Right cardiac atrium (tissue), 5 donors: ENCODE results near the gene ATAD3C. TPM values are rescaled to one million over a fixed set of nuclear protein-coding genes. Genes with fewer than 3 reads are reported as not detected.
A peak's percentile ranks its signal among the peaks of the same experiment; 100 is the strongest.

Experiments used
- ATAC-seq, 2 donors: fragments of 200-7000 bp; cut with Tn5 transposase; one replicate each; pipeline versions ENCODE4 v1.8.0 to v1.9.1; 2020; ENCODE audit warnings: moderate library complexity in 2 of 2, mild to moderate bottlenecking in 1 of 2
- DNase-seq, 3 donors: peaks; one replicate each; pipeline ENCODE4 v3.0.0-alpha.2; 2020
- H3K27ac ChIP-seq: one replicate; pipeline ENCODE4 v1.5.1; 2013; ENCODE audit warnings: mild to moderate bottlenecking, low read length, control low read depth, moderate library complexity
- H3K27me3 ChIP-seq: one replicate; pipeline ENCODE4 v1.6.1; 2013; ENCODE audit not compliant: control insufficient read depth, insufficient read depth
- H3K4me1 ChIP-seq: one replicate; pipeline ENCODE4 v1.6.1; 2013; ENCODE audit warnings: low read length; ENCODE audit not compliant: control insufficient read depth, insufficient read depth
- H3K4me3 ChIP-seq: one replicate; pipeline ENCODE4 v1.5.1; 2013; ENCODE audit warnings: low read length, control low read depth
- H3K9me3 ChIP-seq: one replicate; pipeline ENCODE4 v1.6.1; 2013; ENCODE audit warnings: low read length; ENCODE audit not compliant: control insufficient read depth
- WGBS: extraction: QIAGEN DNeasy Blood & Tissue Kit; methylation state at CpG from one replicate; pipeline ENCODE4 v1.1.7; 2013; 5-methylcytosine and 5-hydroxymethylcytosine counted together
- intact Hi-C, 4 donors: fragments of 100-400 bp; cut with DNase I; formaldehyde crosslinking; loops; one replicate each; pipeline versions ENCODE4 v1.11.0 to v1.14.0; 2022 to 2023
- polyA plus RNA-seq: library from polyadenylated mRNA; stranded (reverse); fragments of 200-250 nt; gene quantifications from one replicate; pipeline ENCODE4 v1.2.3, GENCODE V29; 2013
- total RNA-seq, 4 donors: library from RNA; stranded (reverse); fragmentation: NEBNext Ultra II Directional; extraction: Animal tissue kit (Norgen Biotek cat#: 25700); gene quantifications; one replicate each; pipeline ENCODE4 v1.2.1, GENCODE V29; 2021
- donor health status: healthy with polysubstance abuse.
- donor health status: DM: no; HTN: yes; CAD: no.
- donor health status: DM: no; HTN: no; CAD: no.
- donor health status: DM: no; HTN: yes; CAD: no; lungs with severe emphysema.
- donor health status: DM: yes; HTN: yes; CAD: no.

Gene ATAD3C
- total and polyA plus RNA-seq, 5 donors = 0.52 to 3.4 (median 1.5) TPM

- peak overlapping the region; percentile 1 for H3K27ac ChIP-seq
- 8% methylated on average over 112 of the region's 112 CpGs for WGBS
- peak; percentile 43 to 69 for ATAC-seq
- DNase-seq = peak in 2 of 3 donors; percentile 76 to 79
- peak overlapping the region; percentile 53 for H3K4me3 ChIP-seq
- intact Hi-C loops = no loop called here
- H3K9me3 ChIP-seq = no peaks in the 10 kb centered on the region
- no peaks in the 10 kb centered on the region for H3K27me3 ChIP-seq
- no peaks in the 10 kb centered on the region for H3K4me1 ChIP-seq
Observed at GRCh38 chr1:1419813-1420653, 29.5 kb upstream of the ATAD3C start.

GRCh38 chr1:1420654-1421141 lies 28.8 kb upstream of the ATAD3C start:
- H3K27ac ChIP-seq = no peak overlapping the region
- no peaks in the 10 kb centered on the region for H3K27me3 ChIP-seq
- no peaks in the 10 kb centered on the region for H3K9me3 ChIP-seq
- peak overlapping the region; percentile 53 for H3K4me3 ChIP-seq
- peak; percentile 13 to 22 for ATAC-seq
- DNase-seq = peak in 2 of 3 donors; percentile 22 to 60
- 65% methylated on average over 12 of the region's 12 CpGs for WGBS
- intact Hi-C loops = no loop called here
- no peaks in the 10 kb centered on the region for H3K4me1 ChIP-seq

- 78% methylated on average over 18 of the region's 18 CpGs for WGBS
- H3K4me3 ChIP-seq = peak within 1 kb of the TSS; percentile 53
- peak in 2 of 3 donors; percentile 38 to 59 for DNase-seq
- no peaks in the 10 kb centered on the region for H3K27me3 ChIP-seq
- ATAC-seq = no peak
- H3K4me1 ChIP-seq = no peaks in the 10 kb centered on the region
- H3K9me3 ChIP-seq = no peaks in the 10 kb centered on the region
- no peak within 1 kb of the TSS for H3K27ac ChIP-seq
- intact Hi-C loops = no loop called here
Observed at GRCh38 chr1:1421147-1421906, 28.2 kb upstream of the ATAD3C start, which contains the start of gene ANKRD65. ANKRD65 (minus strand) TSS chr1:1421276; CDS start chr1:1421005, 271 bp downstream.

GRCh38 chr1:1421907-1422464 lies 27.5 kb upstream of the ATAD3C start:
- Histone ChIP-seq H3K9me3 (no peaks in the 10 kb centered on the region), H3K4me3 (no peak overlapping the region), H3K4me1 (no peaks in the 10 kb centered on the region), H3K27me3 (no peaks in the 10 kb centered on the region), H3K27ac (no peak overlapping the region)
- WGBS = 77% methylated on average over 7 of the region's 7 CpGs
- no peak for ATAC-seq
- DNase-seq = peak in 2 of 3 donors; percentile 35 to 50
- intact Hi-C loops = no loop called here

- 48% methylated on average over 29 of the region's 29 CpGs for WGBS
- H3K27me3 ChIP-seq = no peaks in the 10 kb centered on the region
- H3K4me1 ChIP-seq = no peaks in the 10 kb centered on the region
- intact Hi-C loops = no loop called here
- no peak overlapping the region for H3K4me3 ChIP-seq
- DNase-seq (peak in 2 of 3 donors; percentile 30 to 50), ATAC-seq (no peak)
- H3K27ac ChIP-seq = peak overlapping the region; percentile 7
- H3K9me3 ChIP-seq = no peaks in the 10 kb centered on the region
Observed at GRCh38 chr1:1422465-1423244, 26.8 kb upstream of the ATAD3C start.

GRCh38 chr1:1423245-1423597 lies 26.3 kb upstream of the ATAD3C start:
- Histone ChIP-seq H3K4me3 (no peak overlapping the region), H3K27me3 (no peaks in the 10 kb centered on the region), H3K4me1 (no peaks in the 10 kb centered on the region), H3K9me3 (no peaks in the 10 kb centered on the region), H3K27ac (no peak overlapping the region)
- DNase-seq (no peak), ATAC-seq (no peak)
- 74% methylated on average over 7 of the region's 7 CpGs for WGBS
- intact Hi-C loops = no loop called here

GRCh38 chr1:1424707-1425106 lies 24.8 kb upstream of the ATAD3C start:
- no peaks in the 10 kb centered on the region for H3K27me3 ChIP-seq
- DNase-seq (peak in 2 of 3 donors; percentile 18 to 33), ATAC-seq (no peak)
- intact Hi-C loops = no loop called here
- H3K4me3 ChIP-seq = no peak overlapping the region
- no peaks in the 10 kb centered on the region for H3K9me3 ChIP-seq
- 87% methylated on average over 15 of the region's 15 CpGs for WGBS
- no peaks in the 10 kb centered on the region for H3K4me1 ChIP-seq
- no peak overlapping the region for H3K27ac ChIP-seq

- ATAC-seq (no peak), DNase-seq (peak in 1 of 3 donors; percentile 40)
- H3K9me3 ChIP-seq = no peaks in the 10 kb centered on the region
- H3K27me3 ChIP-seq = no peaks in the 10 kb centered on the region
- no peaks in the 10 kb centered on the region for H3K4me1 ChIP-seq
- WGBS = 71% methylated on average over 12 of the region's 12 CpGs
- no peak overlapping the region for H3K27ac ChIP-seq
- intact Hi-C loops = no loop called here
- H3K4me3 ChIP-seq = no peak overlapping the region
Observed at GRCh38 chr1:1425426-1425752, 24.1 kb upstream of the ATAD3C start.

GRCh38 chr1:1425753-1426495 lies 23.6 kb upstream of the ATAD3C start:
- WGBS = 59% methylated on average over 33 of the region's 33 CpGs
- no peaks in the 10 kb centered on the region for H3K9me3 ChIP-seq
- peaks cover 3% of the 10 kb centered on the region for H3K4me1 ChIP-seq
- no peak overlapping the region for H3K27ac ChIP-seq
- H3K27me3 ChIP-seq = no peaks in the 10 kb centered on the region
- intact Hi-C loops = no loop called here
- ATAC-seq (no peak), DNase-seq (peak in 2 of 3 donors; percentile 41 to 59)
- H3K4me3 ChIP-seq = no peak overlapping the region

- H3K4me3 ChIP-seq = no peak overlapping the region
- H3K9me3 ChIP-seq = no peaks in the 10 kb centered on the region
- no peak overlapping the region for H3K27ac ChIP-seq
- 47% methylated on average over 19 of the region's 19 CpGs for WGBS
- intact Hi-C loops = no loop called here
- peak in 2 of 3 donors; percentile 16 to 55 for DNase-seq
- no peak for ATAC-seq
- no peaks in the 10 kb centered on the region for H3K27me3 ChIP-seq
- H3K4me1 ChIP-seq = peaks cover 3% of the 10 kb centered on the region
Observed at GRCh38 chr1:1426496-1427105, 22.9 kb upstream of the ATAD3C start.
